ENCODE results near the gene TNC. TPM values are rescaled to one million over a fixed set of nuclear protein-coding genes. Genes with fewer than 3 reads are reported as not detected.

The TNC gene
- total and polyA plus RNA-seq, 2 of the 4 experiments (the other 2 are of a cell fraction), result 192 to 253 TPM

DNA sequence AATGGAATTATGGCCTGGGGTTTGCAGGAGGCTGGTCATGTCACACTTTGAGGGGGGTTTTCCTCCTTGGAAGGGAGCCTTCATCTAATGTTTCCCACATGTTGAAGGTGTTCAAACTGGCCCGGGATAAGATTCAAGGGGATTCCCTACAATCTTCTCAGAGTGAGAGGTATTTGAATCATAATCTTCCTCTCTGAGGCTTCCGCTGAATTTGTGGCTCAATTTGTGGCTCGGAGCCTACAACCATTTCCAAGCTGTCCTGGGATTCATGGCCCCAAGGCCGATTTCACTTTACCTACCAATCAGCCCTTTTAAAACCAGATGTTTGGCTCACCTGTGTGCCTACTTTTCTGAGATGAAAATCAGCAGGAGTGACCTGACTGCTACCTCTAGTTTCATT, 3.9 kb downstream of the TNC start:
- peak overlapping the region; percentile 5; the same call in 1 of the 2 replicates for H3K4ac ChIP-seq (ENCODE audit: low read depth, low read length)
- DNase-seq (no peak), ATAC-seq (ENCODE audit: low read depth) (no peak)
- peaks cover 12% of the 10 kb centered on the region for H4K20me1 ChIP-seq (ENCODE audit: insufficient read depth, low read length)
- no CpG with 5 or more reads among the region's 4 CpGs for WGBS, 2 experiments (ENCODE audit: extremely low coverage in 2 of 2, insufficient read length in 1 of 2)
- intact Hi-C loops (cut with micrococcal nuclease) (no loop called here), dilution Hi-C loops (cut with HindIII; ENCODE audit: low sequenced_read_pairs, unreplicated experiment) (no loop called here), in situ Hi-C loops (cut with MboI; ENCODE audit: low sequenced_read_pairs) (loop anchor here (10.0 kb wide), 1 partner anchor 411 kb away; no protein-coding TSS in a partner anchor)
- no peaks in the 10 kb centered on the region for H3K27me3 ChIP-seq (ENCODE audit: control insufficient read depth, insufficient read depth, low read length)
- H3K27ac ChIP-seq (ENCODE audit: insufficient read depth, low read length), result no peak overlapping the region
- no peak overlapping the region for H3K23ac ChIP-seq (ENCODE audit: low read depth, low read length)
- CTCF ChIA-PET, result interaction anchor here (2.2 kb wide), 1 partner anchor 11 kb away, joined by 5 read pairs; no protein-coding TSS in a partner anchor
- H3K4me2 ChIP-seq (ENCODE audit: low read depth, low read length), result no peak overlapping the region
- 0 out of 2 replicates have a peak overlapping the region, but pooled peaks have one; percentile 4 for H2BK20ac ChIP-seq (ENCODE audit: low read depth, low read length)
- H2BK120ac ChIP-seq (ENCODE audit: low read depth, low read length), result peak overlapping the region; percentile 2; the same call in 1 of the 2 replicates
- no peak overlapping the region for H2AK9ac ChIP-seq (replicated peaks; ENCODE audit: low read depth, low read length, poor library complexity)
- H3K9ac ChIP-seq (ENCODE audit: low read depth, low read length), result no peak overlapping the region
- no peak overlapping the region for H2BK5ac ChIP-seq (ENCODE audit: low read depth, low read length, poor library complexity, severe bottlenecking)
- no peak overlapping the region; the same call in 1 of the 2 replicates for H4K91ac ChIP-seq (ENCODE audit: insufficient read depth, low read depth, low read length)
- POLR2A ChIA-PET (ENCODE audit: unreplicated experiment), result interaction anchor here (1.1 kb wide), 1 partner anchor 397 kb away, joined by 3 read pairs; no protein-coding TSS in a partner anchor
- H4K8ac ChIP-seq (ENCODE audit: low read depth in 2 of 2, low read length in 2 of 2), result no peak overlapping the region
- H2AFZ ChIP-seq (replicated peaks; ENCODE audit: low read length, poor library complexity), result no peak overlapping the region
- no peak overlapping the region for H4K5ac ChIP-seq (ENCODE audit: low read depth, low read length)
- no peak overlapping the region for H3K4me3 ChIP-seq (ENCODE audit: insufficient read depth, low read depth, low read length)
- peak overlapping the region; percentile 35 for H3K14ac ChIP-seq (replicated peaks; ENCODE audit: low read depth, low read length)
- H2AK5ac ChIP-seq (ENCODE audit: low read depth, low read length), result peak overlapping the region; percentile 32; the same call in 1 of the 2 replicates
- BruUV-seq (replicated peaks), result no TSS peak
- no peak overlapping the region for H3K18ac ChIP-seq (ENCODE audit: low read depth, low read length)
- no peak overlapping the region for H3K56ac ChIP-seq (ENCODE audit: extremely low read depth, insufficient read depth, low read length)
- peak overlapping the region; percentile 67; the same call in 1 of the 3 replicates for H2BK15ac ChIP-seq (ENCODE audit: low read depth, low read length)
- peaks cover 25% of the 10 kb centered on the region for H3K36me3 ChIP-seq (ENCODE audit: control insufficient read depth, insufficient read depth, low read length)
- H3K9me1 ChIP-seq (ENCODE audit: insufficient read depth, low read length), result peaks cover 12% of the 10 kb centered on the region
- H3K9me3 ChIP-seq (ENCODE audit: control insufficient read depth, insufficient read depth, low read length), result no peaks in the 10 kb centered on the region
- H3K4me1 ChIP-seq (ENCODE audit: control insufficient read depth, insufficient read depth, low read length), result peaks cover 14% of the 10 kb centered on the region
- peaks cover 44 to 61% of the 10 kb centered on the region in 2 experiments for H3K79me1 ChIP-seq (ENCODE audit: low read depth in 1 of 2, low read length in 2 of 2)
- TF ChIP-seq NFE2L2 (IDR thresholded peaks at IDR 0.05; ENCODE audit: low read depth, low read length) (no peak), FOS (IDR thresholded peaks at IDR 0.05; ENCODE audit: low read depth, low read length) (no peak), MAFK (IDR thresholded peaks at IDR 0.05; ENCODE audit: low read depth, low read length) (no peak)

Data from IMR-90 (cell line).